H1 (cell line): ENCODE measurements around the gene RAD51B. TPM values are rescaled to one million over a fixed set of nuclear protein-coding genes. Genes with fewer than 3 reads are reported as not detected.

ENCODE experiments used
- BCL11A ChIP-seq, 2 experiments: IDR thresholded peaks; one replicate each; pipeline ENCODE4 v1.6.1; 2011; ENCODE audit warnings: low read depth in 2 of 2, low read length in 2 of 2, mild to moderate bottlenecking in 2 of 2
- CEBPB ChIP-seq: IDR thresholded peaks from 2 replicates; pipeline ENCODE4 v1.6.1; 2012; ENCODE audit warnings: low read depth, low read length
- CREB1 ChIP-seq: IDR thresholded peaks from 2 replicates; pipeline ENCODE4 v1.6.1; 2012; ENCODE audit warnings: inconsistent platforms
- CTCF ChIP-seq, 3 experiments: IDR thresholded peaks; 1 replicate in 2 of 3; 2 replicates in 1 of 3; pipeline versions ENCODE4 v1.5.1 to v1.6.1; 2011; ENCODE audit warnings: low read length in 3 of 3, mild to moderate bottlenecking in 3 of 3, inconsistent platforms in 2 of 3, low read depth in 1 of 3, moderate library complexity in 1 of 3; ENCODE audit not compliant: insufficient read depth in 1 of 3; ENCODE audit errors: control extremely low read depth in 1 of 3
- GTF2F1 ChIP-seq: IDR thresholded peaks from 2 replicates; pipeline ENCODE4 v1.6.1; 2012; ENCODE audit warnings: low read depth, low read length, improper control_type of control experiment, borderline replicate concordance
- JUN ChIP-seq: IDR thresholded peaks from 2 replicates; pipeline ENCODE4 v1.6.1; 2011; ENCODE audit warnings: low read depth, mild to moderate bottlenecking, improper control_type of control experiment, low read length
- POLR2AphosphoS5 ChIP-seq: IDR thresholded peaks from 2 replicates; pipeline ENCODE4 v1.6.1; 2011; ENCODE audit warnings: low read depth, low read length
- TCF12 ChIP-seq: IDR thresholded peaks from 2 replicates; pipeline ENCODE4 v1.6.1; 2011; ENCODE audit warnings: low read depth, mild to moderate bottlenecking, low read length
- polyA plus RNA-seq, 7 experiments: library from polyadenylated mRNA; depleted of rRNA in 3 of 7; stranded (reverse) in 5 of 7; unstranded in 2 of 7; fragments of >200 nt in 5 of 7; fragments of 200-250 nt in 2 of 7; gene quantifications; 1 replicate in 5 of 7; 2 replicates in 1 of 7; 4 replicates in 1 of 7; pipeline versions ENCODE4 v1.2.1 to v1.2.3, GENCODE V29; 2011 to 2013; ENCODE audit warnings: missing spikeins in 2 of 7, mixed read lengths in 2 of 7
- total RNA-seq: library from RNA; stranded (reverse); fragmentation: NEBNext Ultra II Directional; extraction: Animal tissue kit (Norgen Biotek cat#: 25700); gene quantifications from 2 replicates; pipeline ENCODE4 v1.2.1, GENCODE V29; 2021

RAD51B gene
- total and polyA plus RNA-seq, 2 of the 8 experiments (the other 6 are each of a cell fraction or from before 2014, with no cell fraction given) = 3.9 to 14.9 TPM

- TF ChIP-seq JUN (no peak), BCL11A (IDR thresholded peaks at IDR 0.05; ENCODE audit: low read depth in 2 of 2, low read length in 2 of 2) (no peak), CREB1 (no peak), POLR2AphosphoS5 (no peak), CTCF (IDR thresholded peaks at IDR 0.05; ENCODE audit: control extremely low read depth in 1 of 3, insufficient read depth in 1 of 3, low read depth in 1 of 3, low read length in 3 of 3) (no peak), TCF12 (no peak), CEBPB (no peak), GTF2F1 (no peak)
These were observed 702.5 kb downstream of the RAD51B start (continued) for GRCh38 chr14:68521961-68522509.
